Karpas-422 (cell line): ENCODE data around the gene KLHDC4. TPM values are rescaled to one million over a fixed set of nuclear protein-coding genes. Genes with fewer than 3 reads are reported as not detected.
"Not testable (repeated sequence)": the region's sequence is repeated elsewhere in the genome, so short reads cannot be mapped to it uniquely, and the experiment has no call there.

Experiments used
- DNase-seq: peaks from one replicate; pipeline ENCODE4 v3.0.0-alpha.2; 2015
- H2AFZ ChIP-seq: fragments of 200-600 bp; sonication (generic); 2 replicates; pipeline ENCODE4 v1.6.1; 2014; ENCODE audit warnings: antibody characterized with exemption, low read length, mixed read lengths
- H3K27ac ChIP-seq: fragments of 200-600 bp; sonication (generic); 2 replicates; pipeline ENCODE4 v1.5.1; 2014; ENCODE audit warnings: mild to moderate bottlenecking, low read length, moderate library complexity
- H3K27me3 ChIP-seq: fragments of 200-600 bp; sonication (generic); 2 replicates; pipeline ENCODE4 v1.6.1; 2014; ENCODE audit warnings: low read length, mixed read lengths
- H3K36me3 ChIP-seq: fragments of 200-600 bp; sonication (generic); 2 replicates; pipeline ENCODE4 v1.6.1; 2014; ENCODE audit warnings: low read length, mixed read lengths; ENCODE audit not compliant: insufficient read depth
- H3K4me1 ChIP-seq: fragments of 200-600 bp; sonication (generic); 2 replicates; pipeline ENCODE4 v1.6.1; 2014; ENCODE audit warnings: mild to moderate bottlenecking, low read length, mixed read lengths
- H3K4me2 ChIP-seq: fragments of 200-600 bp; sonication (generic); 2 replicates; pipeline ENCODE4 v1.6.1; 2014; ENCODE audit warnings: low read length, low read depth, mild to moderate bottlenecking; ENCODE audit not compliant: poor library complexity, severe bottlenecking
- H3K4me3 ChIP-seq: fragments of 200-600 bp; sonication (generic); 2 replicates; pipeline ENCODE4 v1.5.1; 2014; ENCODE audit warnings: mild to moderate bottlenecking, antibody characterized with exemption, low read length, mixed read lengths
- H3K79me2 ChIP-seq: fragments of 200-600 bp; sonication (generic); 2 replicates; pipeline ENCODE4 v1.6.1; 2014; ENCODE audit warnings: mild to moderate bottlenecking, low read length, mixed read lengths
- H3K9ac ChIP-seq: fragments of 200-600 bp; sonication (generic); 2 replicates; pipeline ENCODE4 v1.6.0; 2014; ENCODE audit warnings: low read length
- H3K9me2 ChIP-seq: fragments of 200-600 bp; sonication (generic), shearing (Covaris generic); replicated peaks from 2 replicates; pipeline ENCODE4 v1.6.0; 2014; ENCODE audit warnings: mild to moderate bottlenecking, low read length, moderate library complexity; ENCODE audit not compliant: insufficient read depth
- H3K9me3 ChIP-seq: fragments of 300-700, 200-600 bp; sonication (generic); 2 replicates; pipeline ENCODE4 v1.6.1; 2014; ENCODE audit warnings: low read length, mixed read lengths
- H4K20me1 ChIP-seq: fragments of 200-600 bp; sonication (generic); 2 replicates; pipeline ENCODE4 v1.6.1; 2014; ENCODE audit warnings: mild to moderate bottlenecking, antibody characterized with exemption, low read length, low read depth; ENCODE audit not compliant: insufficient read depth
- total RNA-seq: library from RNA; depleted of rRNA; stranded (reverse); fragments of >200 nt; shearing (Covaris generic); gene quantifications from 2 replicates; pipeline ENCODE4 v1.2.3, GENCODE V29; 2014; ENCODE audit warnings: low replicate concordance

Gene KLHDC4
- total RNA-seq, 1 experiment from 2014 or later, result 21.1 TPM

GRCh38 chr16:87684711-87685404 lies 80.9 kb downstream of the KLHDC4 start:
- no peaks in the 10 kb centered on the region for H3K79me2 ChIP-seq

GRCh38 chr16:87684106-87684677 lies 81.6 kb downstream of the KLHDC4 start:
- no peaks in the 10 kb centered on the region for H3K36me3 ChIP-seq
- H4K20me1 ChIP-seq, result no peaks in the 10 kb centered on the region
- no peak overlapping the region for H3K9ac ChIP-seq
- no peaks in the 10 kb centered on the region for H3K4me1 ChIP-seq
- H3K9me3 ChIP-seq, result no peaks in the 10 kb centered on the region
- H3K27ac ChIP-seq, result no peak overlapping the region
- no peak for DNase-seq
- no peaks in the 10 kb centered on the region for H3K9me2 ChIP-seq
- no peak overlapping the region for H3K4me3 ChIP-seq
- H2AFZ ChIP-seq, result no peak overlapping the region
- no peaks in the 10 kb centered on the region for H3K79me2 ChIP-seq
- H3K4me2 ChIP-seq, result no peak overlapping the region
- no peaks in the 10 kb centered on the region for H3K27me3 ChIP-seq

More at GRCh38 chr16:87684711-87685404, 80.9 kb downstream of the KLHDC4 start:
- no peak for DNase-seq
- H3K9me2 ChIP-seq, result no peaks in the 10 kb centered on the region
- no peaks in the 10 kb centered on the region for H4K20me1 ChIP-seq
- no peak overlapping the region for H2AFZ ChIP-seq
- no peak overlapping the region for H3K4me2 ChIP-seq
- no peaks in the 10 kb centered on the region for H3K36me3 ChIP-seq
- no peak overlapping the region for H3K27ac ChIP-seq
- no peaks in the 10 kb centered on the region for H3K27me3 ChIP-seq
- H3K4me3 ChIP-seq, result no peak overlapping the region
- H3K4me1 ChIP-seq, result no peaks in the 10 kb centered on the region
- H3K9ac ChIP-seq, result no peak overlapping the region
- no peaks in the 10 kb centered on the region for H3K9me3 ChIP-seq

- no peaks in the 10 kb centered on the region for H3K79me2 ChIP-seq
- H3K27me3 ChIP-seq, result no peaks in the 10 kb centered on the region
- H3K4me3 ChIP-seq, result no peak overlapping the region
- no peak overlapping the region for H2AFZ ChIP-seq
- H3K9ac ChIP-seq, result no peak overlapping the region
- no peak overlapping the region for H3K27ac ChIP-seq
- no peaks in the 10 kb centered on the region for H3K9me2 ChIP-seq
- H4K20me1 ChIP-seq, result no peaks in the 10 kb centered on the region
- H3K4me2 ChIP-seq, result no peak overlapping the region
- no peak for DNase-seq
- no peaks in the 10 kb centered on the region for H3K4me1 ChIP-seq
- H3K36me3 ChIP-seq, result no peaks in the 10 kb centered on the region
- H3K9me3 ChIP-seq, result no peaks in the 10 kb centered on the region
Measured at GRCh38 chr16:87682852-87683399, 82.9 kb downstream of the KLHDC4 start.

GRCh38 chr16:87681981-87682570 lies 83.7 kb downstream of the KLHDC4 start:
- no peaks in the 10 kb centered on the region for H4K20me1 ChIP-seq

GRCh38 chr16:87681051-87681602 lies 84.7 kb downstream of the KLHDC4 start:
- not testable (repeated sequence) for H3K36me3 ChIP-seq, H2AFZ ChIP-seq, H3K9me2 ChIP-seq, H3K9ac ChIP-seq, H3K4me2 ChIP-seq, DNase-seq, H3K27ac ChIP-seq, H3K4me1 ChIP-seq, H3K27me3 ChIP-seq, H3K9me3 ChIP-seq, H4K20me1 ChIP-seq, H3K4me3 ChIP-seq, H3K79me2 ChIP-seq

More at GRCh38 chr16:87681981-87682570, 83.7 kb downstream of the KLHDC4 start:
- DNase-seq, result peak; percentile 81
- H3K9ac ChIP-seq, result no peak overlapping the region
- H2AFZ ChIP-seq, result no peak overlapping the region
- no peaks in the 10 kb centered on the region for H3K79me2 ChIP-seq
- no peaks in the 10 kb centered on the region for H3K27me3 ChIP-seq
- no peak overlapping the region for H3K4me3 ChIP-seq
- H3K4me1 ChIP-seq, result no peaks in the 10 kb centered on the region
- H3K9me2 ChIP-seq, result no peaks in the 10 kb centered on the region
- H3K4me2 ChIP-seq, result no peak overlapping the region
- no peak overlapping the region for H3K27ac ChIP-seq
- H3K9me3 ChIP-seq, result no peaks in the 10 kb centered on the region
- no peaks in the 10 kb centered on the region for H3K36me3 ChIP-seq

- H3K4me2 ChIP-seq, result no peak overlapping the region
- H3K27me3 ChIP-seq, result no peaks in the 10 kb centered on the region
- no peak overlapping the region for H3K27ac ChIP-seq
- H3K9ac ChIP-seq, result no peak overlapping the region
- no peak overlapping the region for H2AFZ ChIP-seq
- H3K4me3 ChIP-seq, result no peak overlapping the region
- H3K9me3 ChIP-seq, result no peaks in the 10 kb centered on the region
- no peaks in the 10 kb centered on the region for H3K4me1 ChIP-seq
- no peaks in the 10 kb centered on the region for H4K20me1 ChIP-seq
- H3K9me2 ChIP-seq, result no peaks in the 10 kb centered on the region
- H3K79me2 ChIP-seq, result no peaks in the 10 kb centered on the region
- DNase-seq, result no peak
- no peaks in the 10 kb centered on the region for H3K36me3 ChIP-seq
Measured at GRCh38 chr16:87680272-87680644, 85.5 kb downstream of the KLHDC4 start.

GRCh38 chr16:87679593-87680271 lies 86.1 kb downstream of the KLHDC4 start:
- Histone ChIP-seq H3K4me1 (no peaks in the 10 kb centered on the region), H3K27ac (no peak overlapping the region), H4K20me1 (no peaks in the 10 kb centered on the region), H2AFZ (no peak overlapping the region), H3K4me2 (no peak overlapping the region), H3K79me2 (no peaks in the 10 kb centered on the region), H3K27me3 (no peaks in the 10 kb centered on the region), H3K9me2 (no peaks in the 10 kb centered on the region), H3K9me3 (no peaks in the 10 kb centered on the region), H3K4me3 (no peak overlapping the region), H3K9ac (no peak overlapping the region), H3K36me3 (no peaks in the 10 kb centered on the region)
- no peak for DNase-seq

- no peak overlapping the region for H3K9ac ChIP-seq
- H3K36me3 ChIP-seq, result no peaks in the 10 kb centered on the region
- H3K27me3 ChIP-seq, result no peaks in the 10 kb centered on the region
- no peak for DNase-seq
- H3K4me2 ChIP-seq, result no peak overlapping the region
- H3K9me2 ChIP-seq, result no peaks in the 10 kb centered on the region
- H4K20me1 ChIP-seq, result no peaks in the 10 kb centered on the region
- H3K27ac ChIP-seq, result no peak overlapping the region
- no peaks in the 10 kb centered on the region for H3K79me2 ChIP-seq
- H2AFZ ChIP-seq, result no peak overlapping the region
- H3K9me3 ChIP-seq, result no peaks in the 10 kb centered on the region
- H3K4me1 ChIP-seq, result no peaks in the 10 kb centered on the region
- H3K4me3 ChIP-seq, result no peak overlapping the region
Measured at GRCh38 chr16:87678618-87679017, 87.2 kb downstream of the KLHDC4 start.
